ENCODE data around the gene MYG1.

GRCh38 chr12:53300187-53300586 is 692 bp downstream of the MYG1 start:
- no peak for TF ChIP-seq GATA2 (IDR thresholded peaks at IDR 0.05; ENCODE audit: low read depth, low read length)
- no peak for TF ChIP-seq GATA3 (IDR thresholded peaks at IDR 0.05; ENCODE audit: low read depth, low read length)
